Heart left ventricle (tissue), 16 donors: ENCODE data around the gene CFAP52. TPM values are rescaled to one million over a fixed set of nuclear protein-coding genes. Genes with fewer than 3 reads are reported as not detected.
"Not testable (repeated sequence)": the region's sequence is repeated elsewhere in the genome, so short reads cannot be mapped to it uniquely, and the experiment has no call there.

Experiments used
- ATAC-seq, 4 donors: fragments of 200-7000 bp; cut with Tn5 transposase; one replicate each; pipeline ENCODE4 v1.9.1; 2020 to 2022; ENCODE audit warnings: moderate library complexity in 4 of 4, mild to moderate bottlenecking in 3 of 4, moderate number of reproducible peaks in 1 of 4
- DNase-seq, 5 donors: peaks; one replicate each; pipeline ENCODE4 v3.0.0-alpha.2; 2020
- H3K27ac ChIP-seq, 12 donors: fragments of 200-600 bp; sonication (generic) in 4 of 12; one replicate each; pipeline versions ENCODE4 v1.5.0 to v1.8.0; 2016 to 2022; ENCODE audit warnings: mild to moderate bottlenecking in 2 of 12
- H3K27me3 ChIP-seq, 9 donors: fragments of 200-600 bp; sonication (generic) in 2 of 9; one replicate each; pipeline versions ENCODE4 v1.5.1 to v1.8.0; 2016 to 2022; ENCODE audit warnings: mild to moderate bottlenecking in 3 of 9
- H3K36me3 ChIP-seq, 9 donors: fragments of 200-600 bp; sonication (generic) in 2 of 9; one replicate each; pipeline versions ENCODE4 v1.5.0 to v1.8.0; 2018 to 2022; ENCODE audit warnings: mild to moderate bottlenecking in 2 of 9
- H3K4me1 ChIP-seq, 12 donors: fragments of 200-600 bp; sonication (generic) in 4 of 12; one replicate each; pipeline versions ENCODE4 v1.5.0 to v1.8.0; 2016 to 2022; ENCODE audit warnings: mild to moderate bottlenecking in 3 of 12
- H3K4me3 ChIP-seq, 12 donors: fragments of 200-600 bp; sonication (generic) in 4 of 12; one replicate each; pipeline versions ENCODE4 v1.5.0 to v1.8.0; 2017 to 2022; ENCODE audit warnings: mild to moderate bottlenecking in 9 of 12, moderate library complexity in 4 of 12
- H3K9me3 ChIP-seq, 12 donors: fragments of 200-600 bp; sonication (generic) in 4 of 12; one replicate each; pipeline versions ENCODE4 v1.5.0 to v1.8.0; 2016 to 2022; ENCODE audit warnings: mild to moderate bottlenecking in 1 of 12
- POLR2A ChIP-seq, 2 donors: fragments of 450-650 bp; IDR thresholded peaks; one replicate each; pipeline ENCODE4 v1.6.1; 2017; ENCODE audit warnings: antibody characterized with exemption in 2 of 2, mild to moderate bottlenecking in 2 of 2, moderate library complexity in 2 of 2
- WGBS, 4 donors: extraction: QIAGEN DNeasy Blood & Tissue Kit in 2 of 4; methylation state at CpG; one replicate each; pipeline versions ENCODE4 v1.1.5 to v1.1.7; 2013 to 2018; 5-methylcytosine and 5-hydroxymethylcytosine counted together
- intact Hi-C, 10 donors: fragments of 100-400 bp; cut with DNase I; formaldehyde crosslinking; loops; one replicate each; pipeline versions ENCODE4 v1.11.1 to v1.14.2; 2022
- polyA plus RNA-seq, 2 donors: library from polyadenylated mRNA; stranded (reverse); fragments of 200-250 nt; gene quantifications; one replicate each; pipeline ENCODE4 v1.2.3, GENCODE V29; 2013
- total RNA-seq, 9 donors: library from RNA; depleted of rRNA in 2 of 9; stranded (reverse); fragments of >200 nt in 2 of 9; fragmentation: NEBNext Ultra II Directional in 3 of 9; extraction: Animal tissue kit (Norgen Biotek cat#: 25700) in 3 of 9; gene quantifications; one replicate each; pipeline versions ENCODE4 v1.1.0 to v1.2.4, GENCODE V29; 2016 to 2023
- TF ChIP-seq, protein P1 (sequence below), 12 donors: fragments of 200-600 bp; sonication (generic) in 4 of 12; IDR thresholded peaks; one replicate each; pipeline versions ENCODE4 v1.5.0 to v1.8.0; 2018 to 2022; ENCODE audit warnings: antibody characterized with exemption in 12 of 12, mild to moderate bottlenecking in 5 of 12
- donor health status: ischemic (EF 13 %, LVEDD 7.1; RV severe dilation, severe dysfunction).
- donor health status: healthy with polysubstance abuse.
- donor health status: DM: no; HTN: yes; CAD: no.
- donor health status: DM: no; HTN: no; CAD: no.
- donor health status: ischemic (EF 25% LVEDD 6.9; RV normal size, moderate dysfunction).
- donor health status: ischemic (EF 25% LVEDD 5.7; RV mildly dilated, moderate dysfunction).
- donor health status: healthy.
- donor health status: DM: yes; HTN: yes; CAD: no.
- donor health status: ischemic (EF 35%, LVEDD 5.7; RV mildly dilated, moderate dysfunction).
- donor health status: nonischemic (EF 11% LVEDD 7.7; RV severe dilation, severe dysfunction).
- donor health status: DM: yes; HTN: yes; CAD: no.
- donor health status: PGD.
- donor health status: ischemic (EF 29% LVEDD 5.4; RV normal size, mild dysfunction).
- donor health status: nonischemic (EF 23%, LVEDD 6.1; RV moderate dilation, normal function).

Gene CFAP52
- total and polyA plus RNA-seq, 11 donors = 0.87 TPM; not detected in 10

DNA sequence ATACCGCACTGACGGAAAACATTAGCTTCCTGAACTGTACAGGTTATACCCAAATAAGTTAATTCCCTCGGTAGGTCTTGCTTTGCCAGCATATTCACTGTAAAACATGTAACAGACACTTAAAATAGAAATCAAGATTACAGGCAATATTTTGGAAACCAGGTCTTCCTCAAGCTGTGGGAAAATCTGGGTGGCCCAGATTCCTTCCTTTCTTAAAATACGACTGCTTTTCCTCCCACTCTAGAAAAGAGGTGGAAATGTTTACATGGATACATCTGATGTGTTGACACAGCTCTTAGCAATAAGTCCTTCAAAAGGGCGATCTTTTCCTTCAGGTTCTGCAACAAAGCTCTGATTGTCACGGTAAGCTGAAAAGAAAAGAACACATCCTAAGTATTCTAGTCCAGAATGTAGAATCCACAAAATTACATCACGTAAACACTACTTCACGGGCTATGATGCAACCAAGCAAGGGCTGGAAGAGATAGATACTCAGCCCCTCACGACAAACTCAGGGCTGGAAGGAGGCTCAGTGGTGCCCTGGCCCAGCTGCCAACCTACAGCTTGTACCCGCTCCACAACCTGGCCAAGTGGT, 19.2 kb upstream of the CFAP52 start:
- WGBS, 4 donors = 68 to 80% (median 74%) methylated on average over 10 of the region's 10 CpGs
- no peak for ATAC-seq

DNA sequence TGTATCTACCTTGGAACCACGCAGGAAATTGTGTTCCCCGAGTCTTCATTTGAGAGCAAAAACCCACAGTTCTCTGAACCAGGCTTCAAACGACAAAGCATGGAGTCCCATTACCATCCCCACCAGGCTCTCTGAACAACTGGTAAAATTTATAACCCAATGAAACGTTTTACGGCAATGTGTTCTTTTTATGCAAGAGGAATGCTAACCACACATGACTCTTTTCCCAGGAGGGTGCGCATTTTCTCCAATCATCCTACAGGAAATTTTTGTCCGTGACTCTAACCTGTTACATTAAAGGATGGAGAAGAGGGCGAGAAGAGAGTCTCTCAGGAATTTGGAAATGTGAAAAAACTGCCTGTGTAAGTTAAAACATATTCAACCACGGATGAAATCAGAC, 18.6 kb upstream of the CFAP52 start:
- WGBS, 4 donors = 92 to 96% (median 93%) methylated on average over 9 of the region's 9 CpGs
- H3K9me3 ChIP-seq = no peaks in the 10 kb centered on the region
- no peak overlapping the region for H3K27ac ChIP-seq
- peaks cover 0 to 9% (median 0%) of the 10 kb centered on the region in 12 donors for H3K4me1 ChIP-seq
- no peak for DNase-seq
- intact Hi-C loops = no loop called here
- no peaks in the 10 kb centered on the region for H3K27me3 ChIP-seq
- no peak overlapping the region for H3K4me3 ChIP-seq
- TF ChIP-seq, protein P1, sequence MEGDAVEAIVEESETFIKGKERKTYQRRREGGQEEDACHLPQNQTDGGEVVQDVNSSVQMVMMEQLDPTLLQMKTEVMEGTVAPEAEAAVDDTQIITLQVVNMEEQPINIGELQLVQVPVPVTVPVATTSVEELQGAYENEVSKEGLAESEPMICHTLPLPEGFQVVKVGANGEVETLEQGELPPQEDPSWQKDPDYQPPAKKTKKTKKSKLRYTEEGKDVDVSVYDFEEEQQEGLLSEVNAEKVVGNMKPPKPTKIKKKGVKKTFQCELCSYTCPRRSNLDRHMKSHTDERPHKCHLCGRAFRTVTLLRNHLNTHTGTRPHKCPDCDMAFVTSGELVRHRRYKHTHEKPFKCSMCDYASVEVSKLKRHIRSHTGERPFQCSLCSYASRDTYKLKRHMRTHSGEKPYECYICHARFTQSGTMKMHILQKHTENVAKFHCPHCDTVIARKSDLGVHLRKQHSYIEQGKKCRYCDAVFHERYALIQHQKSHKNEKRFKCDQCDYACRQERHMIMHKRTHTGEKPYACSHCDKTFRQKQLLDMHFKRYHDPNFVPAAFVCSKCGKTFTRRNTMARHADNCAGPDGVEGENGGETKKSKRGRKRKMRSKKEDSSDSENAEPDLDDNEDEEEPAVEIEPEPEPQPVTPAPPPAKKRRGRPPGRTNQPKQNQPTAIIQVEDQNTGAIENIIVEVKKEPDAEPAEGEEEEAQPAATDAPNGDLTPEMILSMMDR (IDR thresholded peaks at IDR 0.05) = no peak
- no peak for TF ChIP-seq POLR2A (IDR thresholded peaks at IDR 0.05)
- H3K36me3 ChIP-seq = peaks cover 0 to 29% (median 12%) of the 10 kb centered on the region in 9 donors
- no peak for ATAC-seq

More for the DNA sequence above, 19.2 kb upstream of the CFAP52 start:
- Histone ChIP-seq H3K4me3 (no peak overlapping the region), H3K27ac (no peak overlapping the region), H3K27me3 (no peaks in the 10 kb centered on the region), H3K4me1 (peaks cover 0 to 9% (median 0%) of the 10 kb centered on the region in 12 donors), H3K9me3 (no peaks in the 10 kb centered on the region), H3K36me3 (peaks cover 0 to 30% (median 12%) of the 10 kb centered on the region in 9 donors)
- DNase-seq = no peak
- TF ChIP-seq, protein P1 (IDR thresholded peaks at IDR 0.05) = no peak
- TF ChIP-seq POLR2A (IDR thresholded peaks at IDR 0.05) = no peak
- intact Hi-C loops = no loop called here

DNA sequence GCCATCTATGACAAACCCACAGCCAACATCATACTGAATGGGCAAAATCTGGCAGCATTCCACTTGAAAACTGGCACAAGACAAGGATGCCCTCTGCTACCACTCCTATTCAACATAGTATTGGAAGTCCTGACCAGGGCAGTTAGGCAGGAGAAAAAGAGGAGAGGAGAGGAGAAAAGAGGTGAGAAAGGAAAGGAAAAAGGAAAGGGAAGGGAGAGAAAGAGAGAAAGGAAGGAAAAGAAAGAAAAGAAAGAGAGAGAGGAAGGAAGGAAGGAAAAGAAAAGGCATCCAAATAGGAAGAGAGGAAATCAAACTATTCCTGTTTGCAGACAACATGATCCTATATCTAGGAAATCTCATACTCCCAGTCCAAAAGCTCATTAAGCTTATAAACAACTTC, 12.3 kb upstream of the CFAP52 start:
- no peak overlapping the region for H3K4me3 ChIP-seq
- DNase-seq = no peak
- no peaks in the 10 kb centered on the region for H3K9me3 ChIP-seq
- no peak for ATAC-seq
- H3K4me1 ChIP-seq = peaks cover 0 to 14% (median 0%) of the 10 kb centered on the region in 12 donors
- intact Hi-C loops = no loop called here
- H3K36me3 ChIP-seq = peaks cover 0 to 33% (median 27%) of the 10 kb centered on the region in 9 donors
- TF ChIP-seq, protein P1 (IDR thresholded peaks at IDR 0.05) = no peak
- TF ChIP-seq POLR2A (IDR thresholded peaks at IDR 0.05) = no peak
- H3K27ac ChIP-seq = no peak overlapping the region
- no peaks in the 10 kb centered on the region for H3K27me3 ChIP-seq

DNA sequence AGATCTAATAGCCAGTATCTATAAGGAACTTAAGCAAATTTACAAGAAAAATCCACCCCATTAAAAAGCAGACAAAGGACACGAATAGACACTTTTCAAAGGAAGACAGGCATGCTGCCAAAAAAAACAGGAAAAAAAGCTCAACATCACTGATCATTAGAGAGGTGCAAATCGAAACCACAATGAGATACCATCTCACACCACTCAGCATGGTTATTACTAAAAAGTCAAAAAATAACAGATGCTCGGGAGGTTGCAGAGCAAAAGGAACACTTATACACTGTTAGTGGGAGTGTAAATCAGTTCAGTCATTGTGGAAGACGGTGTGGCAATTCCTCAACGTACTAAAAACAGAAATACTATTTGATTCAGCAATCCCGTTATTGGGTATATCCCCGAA, 10.4 kb upstream of the CFAP52 start:
- H3K36me3 ChIP-seq = peaks cover 0 to 49% (median 36%) of the 10 kb centered on the region in 9 donors
- TF ChIP-seq, protein P1 (IDR thresholded peaks at IDR 0.05) = no peak
- no peak for TF ChIP-seq POLR2A (IDR thresholded peaks at IDR 0.05)
- no peak overlapping the region for H3K27ac ChIP-seq
- peak overlapping the region in 1 of 12 donors; percentile 16 for H3K4me3 ChIP-seq
- intact Hi-C loops = no loop called here
- WGBS, 4 donors = 50 to 68% (median 53%) methylated on average over 7 of the region's 7 CpGs
- no peak for DNase-seq
- H3K27me3 ChIP-seq = no peaks in the 10 kb centered on the region
- peaks cover 0 to 14% (median 0%) of the 10 kb centered on the region in 12 donors for H3K4me1 ChIP-seq
- no peak for ATAC-seq
- no peaks in the 10 kb centered on the region for H3K9me3 ChIP-seq

DNA sequence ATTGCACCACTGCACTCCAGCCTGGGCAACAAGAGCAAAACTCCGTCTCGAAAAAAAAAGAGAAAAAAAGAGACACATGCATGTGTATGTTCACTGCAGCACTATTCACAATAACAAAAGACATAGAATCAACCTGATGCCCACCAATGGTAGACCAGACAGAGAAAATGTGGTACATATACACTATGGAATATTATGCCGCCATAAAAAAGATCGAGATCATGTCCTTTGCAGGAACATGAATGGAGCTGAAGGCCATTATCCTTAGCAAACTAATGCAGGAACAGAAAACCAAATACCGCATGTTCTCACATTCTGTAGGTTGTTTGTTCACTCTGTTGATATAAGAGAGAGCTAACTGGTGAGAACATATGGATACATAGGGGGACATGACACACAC, 9.7 kb upstream of the CFAP52 start:
- peaks cover 0 to 14% (median 0%) of the 10 kb centered on the region in 12 donors for H3K4me1 ChIP-seq
- intact Hi-C loops, ATAC-seq, H3K27ac ChIP-seq, H3K4me3 ChIP-seq, DNase-seq, H3K27me3 ChIP-seq, H3K9me3 ChIP-seq: not testable (repeated sequence)
- WGBS, 4 donors = 88 to 97% (median 96%) methylated on average over 5 of the region's 5 CpGs
- H3K36me3 ChIP-seq = peaks cover 0 to 49% (median 36%) of the 10 kb centered on the region in 9 donors
